ENCODE data around the gene PHTF2.

DNA sequence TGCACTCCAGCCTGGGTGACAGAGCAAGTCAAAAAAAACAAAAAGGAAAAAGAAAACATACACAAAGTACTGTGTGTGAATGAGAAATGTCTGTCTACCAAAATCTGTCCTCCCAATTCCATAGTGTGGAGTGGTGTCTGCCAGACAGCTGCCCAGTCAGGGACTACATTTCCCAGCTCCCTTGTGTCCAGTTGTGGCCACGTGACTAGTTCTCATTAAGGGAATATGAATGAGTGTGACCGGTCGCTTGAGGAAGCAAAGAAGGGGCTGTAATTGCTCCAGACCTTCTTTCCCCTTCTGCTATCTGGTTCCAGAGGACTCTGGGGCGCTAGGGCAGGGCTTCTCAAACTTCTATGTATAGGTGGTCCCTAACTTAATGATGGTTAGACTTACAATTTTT lies 204.1 kb downstream of the PHTF2 start:
- TF ChIP-seq EZH2phosphoT487 (IDR thresholded peaks at IDR 0.05; ENCODE audit: borderline replicate concordance, low read depth) (no peak), SMC3 (IDR thresholded peaks at IDR 0.05; ENCODE audit: low read depth, low read length) (no peak), POLR2AphosphoS5 (IDR thresholded peaks at IDR 0.05; ENCODE audit: low read depth, low read length) (no peak), JUND (IDR thresholded peaks at IDR 0.05) (no peak), RFX5 (IDR thresholded peaks at IDR 0.05; ENCODE audit: low read length) (no peak), MXI1 (IDR thresholded peaks at IDR 0.05; ENCODE audit: low read depth, low read length) (no peak)
- TF ChIP-seq, protein P1, sequence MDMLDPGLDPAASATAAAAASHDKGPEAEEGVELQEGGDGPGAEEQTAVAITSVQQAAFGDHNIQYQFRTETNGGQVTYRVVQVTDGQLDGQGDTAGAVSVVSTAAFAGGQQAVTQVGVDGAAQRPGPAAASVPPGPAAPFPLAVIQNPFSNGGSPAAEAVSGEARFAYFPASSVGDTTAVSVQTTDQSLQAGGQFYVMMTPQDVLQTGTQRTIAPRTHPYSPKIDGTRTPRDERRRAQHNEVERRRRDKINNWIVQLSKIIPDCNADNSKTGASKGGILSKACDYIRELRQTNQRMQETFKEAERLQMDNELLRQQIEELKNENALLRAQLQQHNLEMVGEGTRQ (IDR thresholded peaks at IDR 0.05; ENCODE audit: borderline replicate concordance, low read depth, low read length): no peak
- TF ChIP-seq, protein P2, sequence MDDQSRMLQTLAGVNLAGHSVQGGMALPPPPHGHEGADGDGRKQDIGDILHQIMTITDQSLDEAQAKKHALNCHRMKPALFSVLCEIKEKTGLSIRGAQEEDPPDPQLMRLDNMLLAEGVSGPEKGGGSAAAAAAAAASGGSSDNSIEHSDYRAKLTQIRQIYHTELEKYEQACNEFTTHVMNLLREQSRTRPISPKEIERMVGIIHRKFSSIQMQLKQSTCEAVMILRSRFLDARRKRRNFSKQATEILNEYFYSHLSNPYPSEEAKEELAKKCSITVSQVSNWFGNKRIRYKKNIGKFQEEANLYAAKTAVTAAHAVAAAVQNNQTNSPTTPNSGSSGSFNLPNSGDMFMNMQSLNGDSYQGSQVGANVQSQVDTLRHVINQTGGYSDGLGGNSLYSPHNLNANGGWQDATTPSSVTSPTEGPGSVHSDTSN (IDR thresholded peaks at IDR 0.05): no peak
- TF ChIP-seq, protein P3, sequence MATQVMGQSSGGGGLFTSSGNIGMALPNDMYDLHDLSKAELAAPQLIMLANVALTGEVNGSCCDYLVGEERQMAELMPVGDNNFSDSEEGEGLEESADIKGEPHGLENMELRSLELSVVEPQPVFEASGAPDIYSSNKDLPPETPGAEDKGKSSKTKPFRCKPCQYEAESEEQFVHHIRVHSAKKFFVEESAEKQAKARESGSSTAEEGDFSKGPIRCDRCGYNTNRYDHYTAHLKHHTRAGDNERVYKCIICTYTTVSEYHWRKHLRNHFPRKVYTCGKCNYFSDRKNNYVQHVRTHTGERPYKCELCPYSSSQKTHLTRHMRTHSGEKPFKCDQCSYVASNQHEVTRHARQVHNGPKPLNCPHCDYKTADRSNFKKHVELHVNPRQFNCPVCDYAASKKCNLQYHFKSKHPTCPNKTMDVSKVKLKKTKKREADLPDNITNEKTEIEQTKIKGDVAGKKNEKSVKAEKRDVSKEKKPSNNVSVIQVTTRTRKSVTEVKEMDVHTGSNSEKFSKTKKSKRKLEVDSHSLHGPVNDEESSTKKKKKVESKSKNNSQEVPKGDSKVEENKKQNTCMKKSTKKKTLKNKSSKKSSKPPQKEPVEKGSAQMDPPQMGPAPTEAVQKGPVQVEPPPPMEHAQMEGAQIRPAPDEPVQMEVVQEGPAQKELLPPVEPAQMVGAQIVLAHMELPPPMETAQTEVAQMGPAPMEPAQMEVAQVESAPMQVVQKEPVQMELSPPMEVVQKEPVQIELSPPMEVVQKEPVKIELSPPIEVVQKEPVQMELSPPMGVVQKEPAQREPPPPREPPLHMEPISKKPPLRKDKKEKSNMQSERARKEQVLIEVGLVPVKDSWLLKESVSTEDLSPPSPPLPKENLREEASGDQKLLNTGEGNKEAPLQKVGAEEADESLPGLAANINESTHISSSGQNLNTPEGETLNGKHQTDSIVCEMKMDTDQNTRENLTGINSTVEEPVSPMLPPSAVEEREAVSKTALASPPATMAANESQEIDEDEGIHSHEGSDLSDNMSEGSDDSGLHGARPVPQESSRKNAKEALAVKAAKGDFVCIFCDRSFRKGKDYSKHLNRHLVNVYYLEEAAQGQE (IDR thresholded peaks at IDR 0.05; ENCODE audit: low read depth, low read length): no peak
- TF ChIP-seq, protein P4, sequence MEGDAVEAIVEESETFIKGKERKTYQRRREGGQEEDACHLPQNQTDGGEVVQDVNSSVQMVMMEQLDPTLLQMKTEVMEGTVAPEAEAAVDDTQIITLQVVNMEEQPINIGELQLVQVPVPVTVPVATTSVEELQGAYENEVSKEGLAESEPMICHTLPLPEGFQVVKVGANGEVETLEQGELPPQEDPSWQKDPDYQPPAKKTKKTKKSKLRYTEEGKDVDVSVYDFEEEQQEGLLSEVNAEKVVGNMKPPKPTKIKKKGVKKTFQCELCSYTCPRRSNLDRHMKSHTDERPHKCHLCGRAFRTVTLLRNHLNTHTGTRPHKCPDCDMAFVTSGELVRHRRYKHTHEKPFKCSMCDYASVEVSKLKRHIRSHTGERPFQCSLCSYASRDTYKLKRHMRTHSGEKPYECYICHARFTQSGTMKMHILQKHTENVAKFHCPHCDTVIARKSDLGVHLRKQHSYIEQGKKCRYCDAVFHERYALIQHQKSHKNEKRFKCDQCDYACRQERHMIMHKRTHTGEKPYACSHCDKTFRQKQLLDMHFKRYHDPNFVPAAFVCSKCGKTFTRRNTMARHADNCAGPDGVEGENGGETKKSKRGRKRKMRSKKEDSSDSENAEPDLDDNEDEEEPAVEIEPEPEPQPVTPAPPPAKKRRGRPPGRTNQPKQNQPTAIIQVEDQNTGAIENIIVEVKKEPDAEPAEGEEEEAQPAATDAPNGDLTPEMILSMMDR (IDR thresholded peaks at IDR 0.05): no peak
